HepG2 (cell line): ENCODE results near the gene PDE9A. TPM values are rescaled to one million over a fixed set of nuclear protein-coding genes. Genes with fewer than 3 reads are reported as not detected.

Experiments
- ATAC-seq: fragments of 200-7000 bp; cut with Tn5 transposase; 3 replicates; pipeline ENCODE4 v1.9.1; 2020; ENCODE audit warnings: mild to moderate bottlenecking, moderate library complexity
- BruUV-seq: library from RNA; stranded (reverse); fragments of 400-500 nt; replicated peaks from 2 replicates; lab custom pipeline; 2021; lab: Mats Ljungman, UMichigan
- CTCF ChIA-PET: fragments of 300-600 bp; formaldehyde crosslinking; extraction: SDS; loops from one replicate; lab custom pipeline; 2021; ENCODE audit warnings: low total read pairs, inconsistent platforms, low intra/inter-chr PET ratio; lab: Yijun Ruan, JAX
- POLR2A ChIA-PET: fragments of 350-600 bp; sonication (Branson Sonifier 250); formaldehyde crosslinking; loops from one replicate; lab custom pipeline; 2020; ENCODE audit warnings: antibody characterized with exemption, inconsistent platforms; lab: Yijun Ruan, JAX
- DNase-seq: peaks from one replicate; pipeline ENCODE4 v3.0.0-alpha.2; 2015; ENCODE audit warnings: low spot score
- FAIRE-seq: peaks from 3 replicates; lab custom pipeline; 2011; peaks lifted over from hg19 to GRCh38; lab: Jason Lieb, UNC
- H2AFZ ChIP-seq: one replicate; pipeline ENCODE4 v1.6.1; 2011; ENCODE audit warnings: low read length, inconsistent platforms
- H3K27ac ChIP-seq: fragments of 300-600 bp; 3 replicates; pipeline ENCODE4 v1.8.0; 2011; ENCODE audit warnings: mixed run types, mild to moderate bottlenecking, mixed read lengths, low read length, inconsistent platforms; ENCODE audit not compliant: insufficient read depth; ENCODE audit errors: extremely low read length
- H3K27me3 ChIP-seq, 2 experiments: fragments of 200-600 bp in 1 of 2; 2 replicates in 1 of 2; 3 replicates in 1 of 2; pipeline versions ENCODE4 v1.6.0 to v1.8.0; 2011; ENCODE audit warnings: low read length in 2 of 2, mild to moderate bottlenecking in 2 of 2, moderate library complexity in 2 of 2, inconsistent platforms in 1 of 2; ENCODE audit not compliant: insufficient read depth in 2 of 2, control insufficient read depth in 1 of 2
- H3K36me3 ChIP-seq, 2 experiments: fragments of 200-600 bp in 1 of 2; replicated peaks in 1 of 2; 2 replicates in 1 of 2; 3 replicates in 1 of 2; pipeline versions ENCODE4 v1.5.1 to v1.8.0; 2011; ENCODE audit warnings: low read length in 2 of 2, inconsistent platforms in 1 of 2; ENCODE audit not compliant: insufficient read depth in 2 of 2, control insufficient read depth in 1 of 2
- H3K4me1 ChIP-seq: 2 replicates; pipeline ENCODE4 v1.5.1; 2012; ENCODE audit warnings: low read length, inconsistent platforms; ENCODE audit not compliant: insufficient read depth
- H3K4me2 ChIP-seq: 2 replicates; pipeline ENCODE4 v1.6.0; 2011; ENCODE audit warnings: low read depth, low read length, inconsistent platforms
- H3K4me3 ChIP-seq, 3 experiments: fragments of 200-600 bp in 1 of 3; sonication (generic), shearing (Covaris generic) in 1 of 3; replicated peaks in 1 of 3; 2 replicates each; pipeline ENCODE4 v1.5.1; 2011 to 2016; ENCODE audit warnings: low read length in 3 of 3, inconsistent platforms in 2 of 3, low read depth in 2 of 3, mild to moderate bottlenecking in 2 of 3, control low read depth in 1 of 3, mixed read lengths in 1 of 3; ENCODE audit not compliant: insufficient read depth in 1 of 3
- H3K79me2 ChIP-seq: one replicate; pipeline ENCODE4 v1.6.1; 2011; ENCODE audit warnings: low read length, inconsistent platforms; ENCODE audit not compliant: insufficient read depth
- H3K9ac ChIP-seq: 2 replicates; pipeline ENCODE4 v1.6.0; 2011; ENCODE audit warnings: mild to moderate bottlenecking, low read depth, low read length, inconsistent platforms; ENCODE audit not compliant: insufficient read depth
- H3K9me3 ChIP-seq: 2 replicates; pipeline ENCODE4 v1.5.1; 2012; ENCODE audit warnings: mild to moderate bottlenecking, low read length
- H4K20me1 ChIP-seq: 2 replicates; pipeline ENCODE4 v1.6.0; 2011; ENCODE audit warnings: inconsistent platforms, mild to moderate bottlenecking, low read length, moderate library complexity; ENCODE audit not compliant: insufficient read depth
- FOXK1 ChIP-seq: sonication (generic); formaldehyde crosslinking; IDR thresholded peaks from 2 replicates; pipeline ENCODE4 v1.4.0; 2020; ENCODE audit warnings: low read depth, missing genetic modification reagents, borderline replicate concordance
- GATAD2A ChIP-seq: IDR thresholded peaks from 2 replicates; pipeline ENCODE4 v1.6.1; 2016
- HNRNPL ChIP-seq: fragments of 200-400 bp; formaldehyde crosslinking; IDR thresholded peaks from 2 replicates; pipeline ENCODE4 v1.6.1; 2017; ENCODE audit warnings: mild to moderate bottlenecking, low read depth, low read length
- ISL2 ChIP-seq: sonication (generic); formaldehyde crosslinking; IDR thresholded peaks from 2 replicates; pipeline ENCODE4 v1.5.0; 2020; ENCODE audit warnings: missing genetic modification reagents
- KDM1A ChIP-seq: IDR thresholded peaks from 2 replicates; pipeline ENCODE4 v1.6.1; 2016; ENCODE audit warnings: missing compliant biosample characterization
- KDM5B ChIP-seq: sonication (generic); formaldehyde crosslinking; IDR thresholded peaks from 2 replicates; pipeline ENCODE4 v1.4.0; 2020; ENCODE audit warnings: missing genetic modification reagents, mild to moderate bottlenecking, borderline replicate concordance
- MTF1 ChIP-seq: sonication (generic); formaldehyde crosslinking; IDR thresholded peaks from 2 replicates; pipeline ENCODE4 v1.5.0; 2020; ENCODE audit warnings: missing genetic modification reagents
- RFX5 ChIP-seq: IDR thresholded peaks from 2 replicates; pipeline ENCODE4 v1.6.1; 2011; ENCODE audit warnings: low read depth, low read length, improper control_type of control experiment
- TBX2 ChIP-seq: sonication (generic); formaldehyde crosslinking; IDR thresholded peaks from 2 replicates; pipeline ENCODE4 v1.5.0; 2020; ENCODE audit warnings: missing genetic modification reagents, mild to moderate bottlenecking, borderline replicate concordance
- TOPORS ChIP-seq: sonication (generic); formaldehyde crosslinking; IDR thresholded peaks from 2 replicates; pipeline ENCODE4 v1.8.0; 2023; ENCODE audit warnings: mild to moderate bottlenecking, missing genetic modification reagents
- ZNF883 ChIP-seq: sonication (generic); formaldehyde crosslinking; IDR thresholded peaks from 2 replicates; pipeline ENCODE4 v1.5.1; 2020; ENCODE audit warnings: mild to moderate bottlenecking, missing genetic modification reagents; ENCODE audit errors: not compliant biosample characterization
- WGBS: methylation state at CpG from one replicate; pipeline ENCODE4 v1.1.6; 2017; ENCODE audit warnings: low lambda C conversion rate; 5-methylcytosine and 5-hydroxymethylcytosine counted together
- in situ Hi-C: cut with HindIII; loops from 2 replicates; pipeline ENCODE4 v1.10.0; 2017; ENCODE audit warnings: low pct_unique_long_range_greater_than_20kb; ENCODE audit not compliant: extremely low pct_ligation_motif_present
- intact Hi-C: fragments of 100-400 bp; cut with micrococcal nuclease; formaldehyde crosslinking; loops from one replicate; pipeline ENCODE4 v1.10.0; 2022; ENCODE audit not compliant: unreplicated experiment
- polyA plus RNA-seq, 8 experiments: library from polyadenylated mRNA; depleted of rRNA in 3 of 8; stranded (reverse) in 7 of 8; unstranded in 1 of 8; fragments of >200 nt; fragmentation: Illumina TruSeq in 4 of 8; extraction: Trizol in 4 of 8; gene quantifications; 2 replicates each; pipeline versions ENCODE4 v1.2.1 to v1.2.3, GENCODE V29; 2011 to 2016; ENCODE audit warnings: low read depth in 4 of 8, missing spikeins in 1 of 8, mixed read lengths in 1 of 8; ENCODE audit not compliant: insufficient read depth in 1 of 8
- total RNA-seq, 5 experiments: library from RNA; depleted of rRNA; stranded (reverse); fragments of >200 nt; fragmentation: Illumina TruSeq; extraction: Trizol; gene quantifications; 2 replicates each; pipeline ENCODE4 v1.2.3, GENCODE V29; 2016; ENCODE audit warnings: low read depth in 1 of 5
- TF ChIP-seq, protein P1 (sequence below): conservative IDR thresholded peaks from 2 replicates; pipeline ENCODE4 v1.6.1; 2018; ENCODE audit warnings: missing genetic modification reagents
- TF ChIP-seq, protein P2 (sequence below): sonication (generic); formaldehyde crosslinking; IDR thresholded peaks from 2 replicates; pipeline ENCODE4 v1.5.0; 2020; ENCODE audit warnings: missing genetic modification reagents

Gene PDE9A
- total and polyA plus RNA-seq, 2 of the 13 experiments (the other 11 are each of a cell fraction or from before 2014, with no cell fraction given): 4.6 to 19.7 TPM

DNA sequence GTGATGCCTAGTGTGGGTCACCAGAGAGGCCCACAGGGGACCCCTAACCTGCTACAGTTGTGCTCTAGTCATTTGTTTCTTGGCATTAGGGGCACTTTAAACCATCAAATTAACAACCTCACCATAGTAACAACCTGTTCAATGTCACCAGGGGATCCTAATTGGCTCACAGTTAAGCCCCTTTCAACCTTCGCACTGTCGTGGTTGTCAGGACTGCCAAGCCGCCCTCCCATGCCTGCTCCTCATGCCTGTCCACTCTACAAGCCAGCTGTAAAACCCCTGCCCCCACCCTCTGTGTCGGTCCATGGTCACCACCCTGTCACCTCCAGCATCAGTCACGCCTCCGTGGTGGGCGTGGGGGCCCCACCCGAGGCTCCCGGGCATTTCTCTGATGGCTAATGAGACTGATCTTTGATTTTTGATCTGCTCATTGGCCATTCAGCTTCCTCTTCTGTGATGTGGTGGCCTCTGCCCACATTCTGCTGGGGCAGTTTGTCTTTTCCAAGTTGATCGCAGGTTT is 129.4 kb downstream of the PDE9A start:
- FAIRE-seq (no peak), ATAC-seq (peak; percentile 27), DNase-seq (no peak)
- no peaks in the 10 kb centered on the region for H3K36me3 ChIP-seq
- H3K4me2 ChIP-seq: 0 out of 2 replicates have a peak overlapping the region, but pooled peaks have one; percentile 47
- CTCF ChIA-PET: no interaction called here
- H4K20me1 ChIP-seq: no peaks in the 10 kb centered on the region
- in situ Hi-C loops (no loop called here), intact Hi-C loops (loop anchor here (5.0 to 10.0 kb wide), 2 partner anchors 48 to 130 kb away; partner anchors contain the start of gene PDE9A)
- no peaks in the 10 kb centered on the region for H3K79me2 ChIP-seq
- H3K9me3 ChIP-seq: no peaks in the 10 kb centered on the region
- H3K9ac ChIP-seq: no peak overlapping the region
- TF ChIP-seq KDM1A (CRISPR knock-in tag) (no peak), RFX5 (peak; percentile 83)
- H3K4me1 ChIP-seq: peaks cover 60% of the 10 kb centered on the region
- WGBS: 36% methylated on average over 10 of the region's 10 CpGs
- H3K27me3 ChIP-seq: peaks cover 0 to 14% of the 10 kb centered on the region in 2 experiments; a peak in 2 of 5 replicates
- no peak overlapping the region for H2AFZ ChIP-seq
- BruUV-seq: no TSS peak
- H3K4me3 ChIP-seq: no peak overlapping the region
- H3K27ac ChIP-seq: no peak overlapping the region
- POLR2A ChIA-PET: no interaction called here

DNA sequence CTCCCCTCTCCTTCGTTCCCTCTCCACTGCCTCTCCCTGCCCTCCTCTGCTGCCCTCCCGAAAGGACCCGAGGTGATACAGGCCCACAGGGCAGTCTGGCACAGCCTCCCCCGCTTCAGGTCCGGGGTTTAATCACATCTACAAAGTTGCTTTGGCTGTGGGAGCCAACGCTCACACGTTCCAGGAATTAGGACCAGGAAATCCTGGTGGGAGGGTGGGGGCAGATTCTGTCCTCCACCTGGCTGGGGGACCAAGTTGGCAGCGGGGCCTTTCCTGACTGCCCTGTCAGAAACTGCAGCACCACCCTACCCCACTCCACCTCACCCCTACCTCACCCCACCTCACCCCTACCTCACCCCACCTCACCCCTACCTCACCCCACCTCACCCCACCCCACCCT is 130.9 kb downstream of the PDE9A start:
- 11% methylated on average over 7 of the region's 8 CpGs for WGBS
- DNase-seq (no peak), ATAC-seq (no peak; the same call in 2 of the 3 replicates), FAIRE-seq (no peak)
- peaks cover 0 to 14% of the 10 kb centered on the region in 2 experiments; a peak in 3 of 5 replicates for H3K27me3 ChIP-seq
- H3K36me3 ChIP-seq: no peaks in the 10 kb centered on the region
- POLR2A ChIA-PET: interaction anchor here (1.0 kb wide), 1 partner anchor 23 kb away, joined by 3 read pairs; no protein-coding TSS in a partner anchor
- in situ Hi-C loops: no loop called here
- no peak overlapping the region for H3K27ac ChIP-seq
- BruUV-seq: no TSS peak
- no peaks in the 10 kb centered on the region for H4K20me1 ChIP-seq
- CTCF ChIA-PET: no interaction called here
- peak overlapping the region; percentile 78 for H2AFZ ChIP-seq
- intact Hi-C loops: loop anchor here (5.0 to 10.0 kb wide), 2 partner anchors 49 to 132 kb away; partner anchors contain the start of gene PDE9A
- no peaks in the 10 kb centered on the region for H3K9me3 ChIP-seq
- H3K4me3 ChIP-seq: peak overlapping the region in 1 of 3 experiments; percentile 55; a peak in 3 of 6 replicates
- H3K79me2 ChIP-seq: no peaks in the 10 kb centered on the region
- H3K9ac ChIP-seq: no peak overlapping the region
- H3K4me1 ChIP-seq: peaks cover 58% of the 10 kb centered on the region
- H3K4me2 ChIP-seq: peak overlapping the region; percentile 74
- TF ChIP-seq, protein P1, sequence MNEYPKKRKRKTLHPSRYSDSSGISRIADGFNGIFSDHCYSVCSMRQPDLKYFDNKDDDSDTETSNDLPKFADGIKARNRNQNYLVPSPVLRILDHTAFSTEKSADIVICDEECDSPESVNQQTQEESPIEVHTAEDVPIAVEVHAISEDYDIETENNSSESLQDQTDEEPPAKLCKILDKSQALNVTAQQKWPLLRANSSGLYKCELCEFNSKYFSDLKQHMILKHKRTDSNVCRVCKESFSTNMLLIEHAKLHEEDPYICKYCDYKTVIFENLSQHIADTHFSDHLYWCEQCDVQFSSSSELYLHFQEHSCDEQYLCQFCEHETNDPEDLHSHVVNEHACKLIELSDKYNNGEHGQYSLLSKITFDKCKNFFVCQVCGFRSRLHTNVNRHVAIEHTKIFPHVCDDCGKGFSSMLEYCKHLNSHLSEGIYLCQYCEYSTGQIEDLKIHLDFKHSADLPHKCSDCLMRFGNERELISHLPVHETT (CRISPR knock-in tag): no peak
- TF ChIP-seq KDM5B (CRISPR knock-in tag): 0 out of 2 replicates have a peak, but pooled peaks have one; percentile 13
- TF ChIP-seq ZNF883 (CRISPR knock-in tag): no peak
- TF ChIP-seq TOPORS (CRISPR knock-in tag): no peak
- TF ChIP-seq, protein P2, sequence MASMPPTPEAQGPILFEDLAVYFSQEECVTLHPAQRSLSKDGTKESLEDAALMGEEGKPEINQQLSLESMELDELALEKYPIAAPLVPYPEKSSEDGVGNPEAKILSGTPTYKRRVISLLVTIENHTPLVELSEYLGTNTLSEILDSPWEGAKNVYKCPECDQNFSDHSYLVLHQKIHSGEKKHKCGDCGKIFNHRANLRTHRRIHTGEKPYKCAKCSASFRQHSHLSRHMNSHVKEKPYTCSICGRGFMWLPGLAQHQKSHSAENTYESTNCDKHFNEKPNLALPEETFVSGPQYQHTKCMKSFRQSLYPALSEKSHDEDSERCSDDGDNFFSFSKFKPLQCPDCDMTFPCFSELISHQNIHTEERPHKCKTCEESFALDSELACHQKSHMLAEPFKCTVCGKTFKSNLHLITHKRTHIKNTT (CRISPR knock-in tag): no peak
- TF ChIP-seq GATAD2A (CRISPR knock-in tag): no peak
- no peak for TF ChIP-seq TBX2
- TF ChIP-seq HNRNPL: 0 out of 2 replicates have a peak, but pooled peaks have one; percentile 8
- no peak for TF ChIP-seq ISL2 (CRISPR knock-in tag)
- TF ChIP-seq MTF1 (CRISPR knock-in tag): no peak
- no peak for TF ChIP-seq FOXK1 (CRISPR knock-in tag)
